K562 (cell line): ENCODE measurements around the gene DNAJC30.
"Not testable (repeated sequence)": the region's sequence is repeated elsewhere in the genome, so short reads cannot be mapped to it uniquely, and the experiment has no call there.

Experiments
- ESRRA ChIP-seq: fragments of 450-650 bp; IDR thresholded peaks from 2 replicates; pipeline ENCODE4 v1.6.1; 2014; ENCODE audit warnings: low read depth, mild to moderate bottlenecking, moderate library complexity, borderline replicate concordance
- FOS ChIP-seq: IDR thresholded peaks from 3 replicates; pipeline ENCODE4 v1.6.1; 2011; ENCODE audit not compliant: insufficient read length; ENCODE audit errors: extremely low read depth
- NRF1 ChIP-seq, 2 experiments: fragments of 450-650 bp; IDR thresholded peaks in 1 of 2; conservative IDR thresholded peaks in 1 of 2; 2 replicates each; pipeline ENCODE4 v1.6.1; 2014; ENCODE audit warnings: mild to moderate bottlenecking in 2 of 2
- POLR2A ChIP-seq: fragments of 450-650 bp; conservative IDR thresholded peaks from 2 replicates; pipeline ENCODE4 v1.6.1; 2016
- PRPF4 ChIP-seq: fragments of 200-400 bp; formaldehyde crosslinking; IDR thresholded peaks from one replicate; pipeline ENCODE4 v1.6.1; 2017; ENCODE audit warnings: low read length, low read depth, mild to moderate bottlenecking; ENCODE audit not compliant: insufficient read depth, poor library complexity, severe bottlenecking
- RCOR1 ChIP-seq, 2 experiments: IDR thresholded peaks; 2 replicates each; pipeline ENCODE4 v1.6.1; 2012; ENCODE audit warnings: low read depth in 2 of 2, low read length in 2 of 2, borderline replicate concordance in 1 of 2, improper control_type of control experiment in 1 of 2
- TGIF2 ChIP-seq: sonication (generic); formaldehyde crosslinking; IDR thresholded peaks from 2 replicates; pipeline ENCODE4 v1.8.1; 2022; ENCODE audit warnings: mild to moderate bottlenecking, missing genetic modification reagents, moderate library complexity
- YY1 ChIP-seq, 3 experiments: IDR thresholded peaks; 2 replicates each; pipeline ENCODE4 v1.6.1; 2011; ENCODE audit warnings: low read length in 2 of 3, mild to moderate bottlenecking in 2 of 3, moderate library complexity in 2 of 3, borderline replicate concordance in 1 of 3, control low read depth in 1 of 3, low read depth in 1 of 3; ENCODE audit not compliant: insufficient read depth in 3 of 3, insufficient replicate concordance in 2 of 3, control insufficient read depth in 1 of 3, insufficient read length in 1 of 3; ENCODE audit errors: extremely low read depth in 1 of 3
- TF ChIP-seq, protein P1 (sequence below), 2 experiments: fragments of 200-800 bp in 1 of 2; sonication (Bioruptor generic) in 1 of 2; sonication (generic) in 1 of 2; formaldehyde crosslinking in 1 of 2; IDR thresholded peaks in 1 of 2; conservative IDR thresholded peaks in 1 of 2; 2 replicates each; pipeline versions ENCODE4 v1.5.0 to v1.6.1; 2016 to 2020; ENCODE audit warnings: missing compliant biosample characterization in 1 of 2, missing genetic modification characterization in 1 of 2, missing genetic modification reagents in 1 of 2
- TF ChIP-seq, protein P2 (sequence below), 3 experiments: IDR thresholded peaks in 2 of 3; conservative IDR thresholded peaks in 1 of 3; 2 replicates each; pipeline ENCODE4 v1.5.1; 2011 to 2012; ENCODE audit warnings: low read length in 3 of 3, mild to moderate bottlenecking in 3 of 3, control low read depth in 2 of 3, improper control_type of control experiment in 1 of 3, inconsistent platforms in 1 of 3, low read depth in 1 of 3, mixed read lengths in 1 of 3, moderate library complexity in 1 of 3; ENCODE audit not compliant: insufficient read depth in 2 of 3
- TF ChIP-seq, protein P3 (sequence below): fragments of 450-650 bp; IDR thresholded peaks from 2 replicates; pipeline ENCODE4 v1.6.1; 2017; ENCODE audit warnings: antibody characterized with exemption, mild to moderate bottlenecking
- TF ChIP-seq, protein P4 (sequence below): sonication (generic); formaldehyde crosslinking; IDR thresholded peaks from 2 replicates; pipeline ENCODE4 v1.9.0; 2022; ENCODE audit warnings: mild to moderate bottlenecking, missing genetic modification reagents
- TF ChIP-seq, protein P5 (sequence below): sonication (generic); formaldehyde crosslinking; IDR thresholded peaks from 2 replicates; pipeline ENCODE4 v1.8.0; 2022; ENCODE audit warnings: missing genetic modification reagents, mild to moderate bottlenecking, borderline replicate concordance
- TF ChIP-seq, protein P6 (sequence below): sonication (generic); formaldehyde crosslinking; IDR thresholded peaks from 2 replicates; pipeline ENCODE4 v1.8.0; 2023; ENCODE audit warnings: mild to moderate bottlenecking, missing genetic modification reagents

DNA sequence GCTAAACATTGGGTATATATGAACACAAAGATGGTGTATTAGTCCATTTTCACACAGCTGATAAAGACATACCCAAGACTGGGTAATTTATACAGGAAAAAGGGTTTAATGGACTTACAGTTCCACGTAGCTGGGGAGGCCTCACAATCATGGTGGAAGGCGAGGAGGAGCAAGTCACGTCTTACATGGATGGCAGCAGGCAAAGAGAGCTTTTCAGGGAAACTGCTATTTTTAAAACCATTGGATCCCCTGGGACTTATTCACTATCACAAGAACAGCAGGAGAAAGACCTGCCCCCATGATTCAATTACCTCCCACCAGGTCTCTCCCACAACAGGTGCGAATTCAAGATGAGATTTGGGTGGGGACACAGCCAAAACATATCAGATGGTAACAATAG lies 27.9 kb downstream of the DNAJC30 start:
- TF ChIP-seq, protein P1, sequence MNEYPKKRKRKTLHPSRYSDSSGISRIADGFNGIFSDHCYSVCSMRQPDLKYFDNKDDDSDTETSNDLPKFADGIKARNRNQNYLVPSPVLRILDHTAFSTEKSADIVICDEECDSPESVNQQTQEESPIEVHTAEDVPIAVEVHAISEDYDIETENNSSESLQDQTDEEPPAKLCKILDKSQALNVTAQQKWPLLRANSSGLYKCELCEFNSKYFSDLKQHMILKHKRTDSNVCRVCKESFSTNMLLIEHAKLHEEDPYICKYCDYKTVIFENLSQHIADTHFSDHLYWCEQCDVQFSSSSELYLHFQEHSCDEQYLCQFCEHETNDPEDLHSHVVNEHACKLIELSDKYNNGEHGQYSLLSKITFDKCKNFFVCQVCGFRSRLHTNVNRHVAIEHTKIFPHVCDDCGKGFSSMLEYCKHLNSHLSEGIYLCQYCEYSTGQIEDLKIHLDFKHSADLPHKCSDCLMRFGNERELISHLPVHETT (CRISPR knock-in tag; conservative IDR thresholded peaks at IDR 0.05 in 1 of 2, IDR thresholded peaks at IDR 0.05 in 1 of 2) = not testable (repeated sequence)
- TF ChIP-seq, protein P2, sequence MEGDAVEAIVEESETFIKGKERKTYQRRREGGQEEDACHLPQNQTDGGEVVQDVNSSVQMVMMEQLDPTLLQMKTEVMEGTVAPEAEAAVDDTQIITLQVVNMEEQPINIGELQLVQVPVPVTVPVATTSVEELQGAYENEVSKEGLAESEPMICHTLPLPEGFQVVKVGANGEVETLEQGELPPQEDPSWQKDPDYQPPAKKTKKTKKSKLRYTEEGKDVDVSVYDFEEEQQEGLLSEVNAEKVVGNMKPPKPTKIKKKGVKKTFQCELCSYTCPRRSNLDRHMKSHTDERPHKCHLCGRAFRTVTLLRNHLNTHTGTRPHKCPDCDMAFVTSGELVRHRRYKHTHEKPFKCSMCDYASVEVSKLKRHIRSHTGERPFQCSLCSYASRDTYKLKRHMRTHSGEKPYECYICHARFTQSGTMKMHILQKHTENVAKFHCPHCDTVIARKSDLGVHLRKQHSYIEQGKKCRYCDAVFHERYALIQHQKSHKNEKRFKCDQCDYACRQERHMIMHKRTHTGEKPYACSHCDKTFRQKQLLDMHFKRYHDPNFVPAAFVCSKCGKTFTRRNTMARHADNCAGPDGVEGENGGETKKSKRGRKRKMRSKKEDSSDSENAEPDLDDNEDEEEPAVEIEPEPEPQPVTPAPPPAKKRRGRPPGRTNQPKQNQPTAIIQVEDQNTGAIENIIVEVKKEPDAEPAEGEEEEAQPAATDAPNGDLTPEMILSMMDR (IDR thresholded peaks at IDR 0.05 in 2 of 3, conservative IDR thresholded peaks at IDR 0.05 in 1 of 3; ENCODE audit: insufficient read depth in 2 of 3, low read depth in 1 of 3, low read length in 3 of 3) = not testable (repeated sequence)
- not testable (repeated sequence) for TF ChIP-seq PRPF4; FOS; RCOR1 (IDR thresholded peaks at IDR 0.05; ENCODE audit: borderline replicate concordance in 1 of 2, low read depth in 2 of 2, low read length in 2 of 2); TGIF2 (CRISPR knock-in tag); NRF1 (conservative IDR thresholded peaks at IDR 0.05 in 1 of 2, IDR thresholded peaks at IDR 0.05 in 1 of 2); ESRRA; YY1 (IDR thresholded peaks at IDR 0.05; ENCODE audit: borderline replicate concordance in 1 of 3, control insufficient read depth in 1 of 3, extremely low read depth in 1 of 3, insufficient read depth in 3 of 3, insufficient read length in 1 of 3, insufficient replicate concordance in 2 of 3, low read depth in 1 of 3, low read length in 2 of 3); POLR2A
- TF ChIP-seq, protein P3, sequence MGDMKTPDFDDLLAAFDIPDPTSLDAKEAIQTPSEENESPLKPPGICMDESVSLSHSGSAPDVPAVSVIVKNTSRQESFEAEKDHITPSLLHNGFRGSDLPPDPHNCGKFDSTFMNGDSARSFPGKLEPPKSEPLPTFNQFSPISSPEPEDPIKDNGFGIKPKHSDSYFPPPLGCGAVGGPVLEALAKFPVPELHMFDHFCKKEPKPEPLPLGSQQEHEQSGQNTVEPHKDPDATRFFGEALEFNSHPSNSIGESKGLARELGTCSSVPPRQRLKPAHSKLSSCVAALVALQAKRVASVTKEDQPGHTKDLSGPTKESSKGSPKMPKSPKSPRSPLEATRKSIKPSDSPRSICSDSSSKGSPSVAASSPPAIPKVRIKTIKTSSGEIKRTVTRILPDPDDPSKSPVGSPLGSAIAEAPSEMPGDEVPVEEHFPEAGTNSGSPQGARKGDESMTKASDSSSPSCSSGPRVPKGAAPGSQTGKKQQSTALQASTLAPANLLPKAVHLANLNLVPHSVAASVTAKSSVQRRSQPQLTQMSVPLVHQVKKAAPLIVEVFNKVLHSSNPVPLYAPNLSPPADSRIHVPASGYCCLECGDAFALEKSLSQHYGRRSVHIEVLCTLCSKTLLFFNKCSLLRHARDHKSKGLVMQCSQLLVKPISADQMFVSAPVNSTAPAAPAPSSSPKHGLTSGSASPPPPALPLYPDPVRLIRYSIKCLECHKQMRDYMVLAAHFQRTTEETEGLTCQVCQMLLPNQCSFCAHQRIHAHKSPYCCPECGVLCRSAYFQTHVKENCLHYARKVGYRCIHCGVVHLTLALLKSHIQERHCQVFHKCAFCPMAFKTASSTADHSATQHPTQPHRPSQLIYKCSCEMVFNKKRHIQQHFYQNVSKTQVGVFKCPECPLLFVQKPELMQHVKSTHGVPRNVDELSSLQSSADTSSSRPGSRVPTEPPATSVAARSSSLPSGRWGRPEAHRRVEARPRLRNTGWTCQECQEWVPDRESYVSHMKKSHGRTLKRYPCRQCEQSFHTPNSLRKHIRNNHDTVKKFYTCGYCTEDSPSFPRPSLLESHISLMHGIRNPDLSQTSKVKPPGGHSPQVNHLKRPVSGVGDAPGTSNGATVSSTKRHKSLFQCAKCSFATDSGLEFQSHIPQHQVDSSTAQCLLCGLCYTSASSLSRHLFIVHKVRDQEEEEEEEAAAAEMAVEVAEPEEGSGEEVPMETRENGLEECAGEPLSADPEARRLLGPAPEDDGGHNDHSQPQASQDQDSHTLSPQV = not testable (repeated sequence)
- TF ChIP-seq, protein P4, sequence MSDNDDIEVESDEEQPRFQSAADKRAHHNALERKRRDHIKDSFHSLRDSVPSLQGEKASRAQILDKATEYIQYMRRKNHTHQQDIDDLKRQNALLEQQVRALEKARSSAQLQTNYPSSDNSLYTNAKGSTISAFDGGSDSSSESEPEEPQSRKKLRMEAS (CRISPR knock-in tag) = not testable (repeated sequence)
- TF ChIP-seq, protein P5, sequence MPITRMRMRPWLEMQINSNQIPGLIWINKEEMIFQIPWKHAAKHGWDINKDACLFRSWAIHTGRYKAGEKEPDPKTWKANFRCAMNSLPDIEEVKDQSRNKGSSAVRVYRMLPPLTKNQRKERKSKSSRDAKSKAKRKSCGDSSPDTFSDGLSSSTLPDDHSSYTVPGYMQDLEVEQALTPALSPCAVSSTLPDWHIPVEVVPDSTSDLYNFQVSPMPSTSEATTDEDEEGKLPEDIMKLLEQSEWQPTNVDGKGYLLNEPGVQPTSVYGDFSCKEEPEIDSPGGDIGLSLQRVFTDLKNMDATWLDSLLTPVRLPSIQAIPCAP (CRISPR knock-in tag) = not testable (repeated sequence)
- TF ChIP-seq, protein P6, sequence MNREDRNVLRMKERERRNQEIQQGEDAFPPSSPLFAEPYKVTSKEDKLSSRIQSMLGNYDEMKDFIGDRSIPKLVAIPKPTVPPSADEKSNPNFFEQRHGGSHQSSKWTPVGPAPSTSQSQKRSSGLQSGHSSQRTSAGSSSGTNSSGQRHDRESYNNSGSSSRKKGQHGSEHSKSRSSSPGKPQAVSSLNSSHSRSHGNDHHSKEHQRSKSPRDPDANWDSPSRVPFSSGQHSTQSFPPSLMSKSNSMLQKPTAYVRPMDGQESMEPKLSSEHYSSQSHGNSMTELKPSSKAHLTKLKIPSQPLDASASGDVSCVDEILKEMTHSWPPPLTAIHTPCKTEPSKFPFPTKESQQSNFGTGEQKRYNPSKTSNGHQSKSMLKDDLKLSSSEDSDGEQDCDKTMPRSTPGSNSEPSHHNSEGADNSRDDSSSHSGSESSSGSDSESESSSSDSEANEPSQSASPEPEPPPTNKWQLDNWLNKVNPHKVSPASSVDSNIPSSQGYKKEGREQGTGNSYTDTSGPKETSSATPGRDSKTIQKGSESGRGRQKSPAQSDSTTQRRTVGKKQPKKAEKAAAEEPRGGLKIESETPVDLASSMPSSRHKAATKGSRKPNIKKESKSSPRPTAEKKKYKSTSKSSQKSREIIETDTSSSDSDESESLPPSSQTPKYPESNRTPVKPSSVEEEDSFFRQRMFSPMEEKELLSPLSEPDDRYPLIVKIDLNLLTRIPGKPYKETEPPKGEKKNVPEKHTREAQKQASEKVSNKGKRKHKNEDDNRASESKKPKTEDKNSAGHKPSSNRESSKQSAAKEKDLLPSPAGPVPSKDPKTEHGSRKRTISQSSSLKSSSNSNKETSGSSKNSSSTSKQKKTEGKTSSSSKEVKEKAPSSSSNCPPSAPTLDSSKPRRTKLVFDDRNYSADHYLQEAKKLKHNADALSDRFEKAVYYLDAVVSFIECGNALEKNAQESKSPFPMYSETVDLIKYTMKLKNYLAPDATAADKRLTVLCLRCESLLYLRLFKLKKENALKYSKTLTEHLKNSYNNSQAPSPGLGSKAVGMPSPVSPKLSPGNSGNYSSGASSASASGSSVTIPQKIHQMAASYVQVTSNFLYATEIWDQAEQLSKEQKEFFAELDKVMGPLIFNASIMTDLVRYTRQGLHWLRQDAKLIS (CRISPR knock-in tag) = not testable (repeated sequence)
